Astrocyte (in vitro differentiated cells and primary cell): ENCODE data around the gene ANTXR1. TPM values are rescaled to one million over a fixed set of nuclear protein-coding genes. Genes with fewer than 3 reads are reported as not detected.

ENCODE experiments used
- DNase-seq: peaks from one replicate; pipeline ENCODE4 v3.0.0-alpha.2; 2010; ENCODE audit warnings: low read depth
- FAIRE-seq: peaks from 2 replicates; lab custom pipeline; 2011; peaks lifted over from hg19 to GRCh38; lab: Jason Lieb, UNC
- H2AFZ ChIP-seq: 2 replicates; pipeline ENCODE4 v1.6.0; 2012; ENCODE audit warnings: low read depth, low read length, inconsistent platforms
- H3K27ac ChIP-seq: 2 replicates; pipeline ENCODE4 v1.5.1; 2011; ENCODE audit warnings: low read depth, low read length, inconsistent platforms
- H3K27me3 ChIP-seq: 2 replicates; pipeline ENCODE4 v1.6.0; 2011; ENCODE audit warnings: low read length, inconsistent platforms; ENCODE audit not compliant: insufficient read depth
- H3K36me3 ChIP-seq: 2 replicates; pipeline ENCODE4 v1.5.1; 2011; ENCODE audit warnings: low read length, inconsistent platforms; ENCODE audit not compliant: insufficient read depth
- H3K4me1 ChIP-seq: 2 replicates; pipeline ENCODE4 v1.5.1; 2011; ENCODE audit warnings: low read length, inconsistent platforms; ENCODE audit not compliant: insufficient read depth
- H3K4me2 ChIP-seq: 2 replicates; pipeline ENCODE4 v1.6.0; 2012; ENCODE audit warnings: low read length, inconsistent platforms
- H3K4me3 ChIP-seq: 2 replicates; pipeline ENCODE4 v1.5.1; 2011; ENCODE audit warnings: low read depth, mild to moderate bottlenecking, low read length, inconsistent platforms; ENCODE audit not compliant: insufficient read depth
- H3K79me2 ChIP-seq: 2 replicates; pipeline ENCODE4 v1.6.0; 2012; ENCODE audit warnings: mild to moderate bottlenecking, low read length, inconsistent platforms; ENCODE audit not compliant: insufficient read depth
- H3K9ac ChIP-seq: 2 replicates; pipeline ENCODE4 v1.6.0; 2012; ENCODE audit warnings: mild to moderate bottlenecking, low read length, inconsistent platforms
- H3K9me3 ChIP-seq: 2 replicates; pipeline ENCODE4 v1.5.1; 2012; ENCODE audit warnings: low read depth, mild to moderate bottlenecking, low read length, inconsistent platforms; ENCODE audit not compliant: insufficient read depth
- H4K20me1 ChIP-seq: 2 replicates; pipeline ENCODE4 v1.6.0; 2012; ENCODE audit warnings: low read length, inconsistent platforms; ENCODE audit not compliant: insufficient read depth
- H3K27ac Mint-ChIP-seq: one replicate; pipeline ENCODE4 v1.8.0; 2021; ENCODE audit warnings: mild to moderate bottlenecking, mixed read lengths; ENCODE audit not compliant: unreplicated experiment
- H3K27me3 Mint-ChIP-seq: one replicate; pipeline ENCODE4 v1.8.0; 2021; ENCODE audit warnings: low read depth, mixed read lengths; ENCODE audit not compliant: unreplicated experiment
- H3K36me3 Mint-ChIP-seq: one replicate; pipeline ENCODE4 v1.8.0; 2021; ENCODE audit warnings: low read depth, mixed read lengths; ENCODE audit not compliant: unreplicated experiment
- H3K4me1 Mint-ChIP-seq: one replicate; pipeline ENCODE4 v1.8.0; 2021; ENCODE audit warnings: low read depth, mixed read lengths; ENCODE audit not compliant: unreplicated experiment
- H3K4me3 Mint-ChIP-seq: one replicate; pipeline ENCODE4 v1.8.0; 2021; ENCODE audit warnings: mild to moderate bottlenecking, moderate library complexity, mixed read lengths; ENCODE audit not compliant: unreplicated experiment
- H3K9me3 Mint-ChIP-seq: one replicate; pipeline ENCODE4 v1.8.0; 2021; ENCODE audit warnings: mild to moderate bottlenecking, mixed read lengths; ENCODE audit not compliant: unreplicated experiment
- CTCF ChIP-seq: IDR thresholded peaks from 2 replicates; pipeline ENCODE4 v1.5.1; 2011; ENCODE audit warnings: low read depth, mild to moderate bottlenecking, inconsistent platforms, low read length, moderate library complexity; ENCODE audit not compliant: insufficient read depth
- EZH2 ChIP-seq: IDR thresholded peaks from 2 replicates; pipeline ENCODE4 v1.6.1; 2012; ENCODE audit warnings: mild to moderate bottlenecking, low read length, inconsistent platforms; ENCODE audit not compliant: insufficient read depth
- total RNA-seq: library from RNA; stranded (reverse); gene quantifications from 2 replicates; pipeline ENCODE4 v1.2.1, GENCODE V29; 2021

The ANTXR1 gene
- total RNA-seq, 1 donor from 2014 or later, result 67.8 TPM

GRCh38 chr2:69046221-69046662 is 33.3 kb downstream of the ANTXR1 start:
- Mint-ChIP-seq H3K27me3 (no peaks in the 10 kb centered on the region), H3K4me1 (peaks cover 12% of the 10 kb centered on the region), H3K9me3 (no peaks in the 10 kb centered on the region), H3K4me3 (no peak overlapping the region), H3K36me3 (peaks cover 23% of the 10 kb centered on the region), H3K27ac (peak overlapping the region; percentile 55)
- Histone ChIP-seq H3K27me3 (no peaks in the 10 kb centered on the region), H3K27ac (peak overlapping the region; percentile 60), H4K20me1 (peaks cover 26% of the 10 kb centered on the region), H3K9me3 (no peaks in the 10 kb centered on the region), H3K4me2 (peak overlapping the region; percentile 48), H3K79me2 (peaks cover 14% of the 10 kb centered on the region), H3K36me3 (peaks cover 21% of the 10 kb centered on the region), H3K4me1 (peaks cover 11% of the 10 kb centered on the region), H2AFZ (no peak overlapping the region), H3K4me3 (no peak overlapping the region), H3K9ac (peak overlapping the region; percentile 16)
- no peak for TF ChIP-seq EZH2
- no peak for TF ChIP-seq CTCF
- FAIRE-seq (peak; percentile 50), DNase-seq (peak; percentile 94)

GRCh38 chr2:69047625-69048145 is 34.7 kb downstream of the ANTXR1 start:
- no peak overlapping the region for H3K4me2 ChIP-seq
- no peaks in the 10 kb centered on the region for H3K27me3 ChIP-seq
- H3K9ac ChIP-seq, result no peak overlapping the region
- peaks cover 11% of the 10 kb centered on the region for H3K4me1 ChIP-seq
- no peak overlapping the region for H3K4me3 Mint-ChIP-seq
- H3K27ac Mint-ChIP-seq, result no peak overlapping the region
- TF ChIP-seq CTCF, result no peak
- no peak for TF ChIP-seq EZH2
- no peaks in the 10 kb centered on the region for H3K27me3 Mint-ChIP-seq
- peaks cover 14% of the 10 kb centered on the region for H3K79me2 ChIP-seq
- peaks cover 10% of the 10 kb centered on the region for H3K36me3 ChIP-seq
- DNase-seq (no peak), FAIRE-seq (no peak)
- no peak overlapping the region for H3K4me3 ChIP-seq
- peaks cover 15% of the 10 kb centered on the region for H4K20me1 ChIP-seq
- H3K27ac ChIP-seq, result no peak overlapping the region
- no peaks in the 10 kb centered on the region for H3K9me3 Mint-ChIP-seq
- peaks cover 10% of the 10 kb centered on the region for H3K36me3 Mint-ChIP-seq
- no peak overlapping the region for H2AFZ ChIP-seq
- no peaks in the 10 kb centered on the region for H3K9me3 ChIP-seq
- peaks cover 12% of the 10 kb centered on the region for H3K4me1 Mint-ChIP-seq

DNA sequence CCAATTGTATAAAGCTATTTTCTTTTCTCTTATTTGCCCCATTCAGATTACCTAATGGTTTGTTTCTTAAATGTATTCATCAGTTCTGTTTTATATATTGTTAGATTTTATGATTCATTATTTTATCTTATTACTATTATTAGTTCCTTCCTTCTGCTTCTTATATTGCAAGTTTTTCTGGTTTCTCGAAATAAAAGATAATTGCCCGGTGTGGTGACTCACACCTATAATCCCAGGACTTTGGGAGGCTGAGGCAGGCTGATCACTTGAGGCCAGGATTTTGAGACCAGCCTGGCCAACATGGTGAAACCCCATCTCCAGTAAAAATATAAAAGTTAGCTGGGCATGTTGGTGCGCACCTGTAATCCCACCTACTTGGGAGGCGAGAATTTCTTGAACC is 37.8 kb downstream of the ANTXR1 start:
- FAIRE-seq, result no peak
- H3K36me3 ChIP-seq, result peaks cover under 1% of the 10 kb centered on the region
- H3K27me3 Mint-ChIP-seq, result no peaks in the 10 kb centered on the region
- no peaks in the 10 kb centered on the region for H3K27me3 ChIP-seq
- TF ChIP-seq CTCF (no peak), EZH2 (no peak)
- no peak for DNase-seq
- peaks cover 24% of the 10 kb centered on the region for H3K79me2 ChIP-seq
- H2AFZ ChIP-seq, result no peak overlapping the region
- H4K20me1 ChIP-seq, result peaks cover 26% of the 10 kb centered on the region
- no peak overlapping the region for H3K27ac ChIP-seq
- no peaks in the 10 kb centered on the region for H3K9me3 Mint-ChIP-seq
- no peak overlapping the region for H3K4me3 Mint-ChIP-seq
- peaks cover 5% of the 10 kb centered on the region for H3K36me3 Mint-ChIP-seq
- H3K27ac Mint-ChIP-seq, result no peak overlapping the region
- no peak overlapping the region for H3K4me3 ChIP-seq
- H3K4me2 ChIP-seq, result no peak overlapping the region
- peaks cover 10% of the 10 kb centered on the region for H3K4me1 ChIP-seq
- H3K9me3 ChIP-seq, result no peaks in the 10 kb centered on the region
- peaks cover 11% of the 10 kb centered on the region for H3K4me1 Mint-ChIP-seq
- no peak overlapping the region for H3K9ac ChIP-seq
